Sigmoid colon (tissue), 4 donors: ENCODE measurements around the gene FNDC3A.

ENCODE experiments used
- EP300 ChIP-seq, 4 donors: sonication (generic); formaldehyde crosslinking; IDR thresholded peaks; one replicate each; pipeline ENCODE4 v1.6.1; 2017; ENCODE audit warnings: antibody characterized with exemption in 4 of 4
- POLR2A ChIP-seq, 2 donors: fragments of 450-650 bp; IDR thresholded peaks; one replicate each; pipeline ENCODE4 v1.6.1; 2016; ENCODE audit warnings: antibody characterized with exemption in 2 of 2, mild to moderate bottlenecking in 2 of 2, moderate library complexity in 2 of 2
- POLR2AphosphoS5 ChIP-seq, 4 donors: sonication (generic); formaldehyde crosslinking; IDR thresholded peaks; one replicate each; pipeline ENCODE4 v1.6.1; 2017; ENCODE audit warnings: antibody characterized with exemption in 4 of 4
- TF ChIP-seq, protein P1 (sequence below), 4 experiments: fragments of 450-650 bp in 3 of 4; fragments of 200-600 bp in 1 of 4; IDR thresholded peaks; one replicate each; pipeline ENCODE4 v1.5.1; 2016 to 2019; ENCODE audit warnings: antibody characterized with exemption in 4 of 4, mild to moderate bottlenecking in 3 of 4, moderate library complexity in 2 of 4

DNA sequence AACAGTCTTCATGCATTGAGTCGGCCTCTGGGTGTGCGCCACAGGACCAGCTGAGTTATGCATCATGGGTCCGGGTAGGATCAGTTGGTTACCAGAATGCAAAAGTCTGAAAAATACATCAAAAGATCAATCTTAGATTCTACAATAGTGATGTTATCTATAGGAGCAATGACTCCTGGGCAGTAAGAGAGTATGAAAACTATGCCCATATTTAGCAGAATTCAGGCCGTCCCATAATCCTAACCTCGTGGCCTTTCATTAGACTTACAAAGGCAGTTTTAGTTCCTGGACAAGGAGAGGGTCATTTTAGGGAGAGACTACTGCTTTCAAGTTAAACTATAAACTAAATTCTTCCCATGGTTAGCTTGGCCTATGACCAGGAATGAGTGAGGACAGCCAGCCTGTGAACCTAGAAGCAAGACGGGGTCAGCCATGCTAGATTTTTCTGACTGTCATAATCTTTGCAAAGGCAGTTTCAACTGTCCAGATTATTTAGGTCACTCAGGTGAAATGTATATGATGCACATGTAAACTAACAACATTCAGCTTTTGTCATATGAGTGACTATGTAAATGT lies 260.2 kb downstream of the FNDC3A start:
- TF ChIP-seq, protein P1, sequence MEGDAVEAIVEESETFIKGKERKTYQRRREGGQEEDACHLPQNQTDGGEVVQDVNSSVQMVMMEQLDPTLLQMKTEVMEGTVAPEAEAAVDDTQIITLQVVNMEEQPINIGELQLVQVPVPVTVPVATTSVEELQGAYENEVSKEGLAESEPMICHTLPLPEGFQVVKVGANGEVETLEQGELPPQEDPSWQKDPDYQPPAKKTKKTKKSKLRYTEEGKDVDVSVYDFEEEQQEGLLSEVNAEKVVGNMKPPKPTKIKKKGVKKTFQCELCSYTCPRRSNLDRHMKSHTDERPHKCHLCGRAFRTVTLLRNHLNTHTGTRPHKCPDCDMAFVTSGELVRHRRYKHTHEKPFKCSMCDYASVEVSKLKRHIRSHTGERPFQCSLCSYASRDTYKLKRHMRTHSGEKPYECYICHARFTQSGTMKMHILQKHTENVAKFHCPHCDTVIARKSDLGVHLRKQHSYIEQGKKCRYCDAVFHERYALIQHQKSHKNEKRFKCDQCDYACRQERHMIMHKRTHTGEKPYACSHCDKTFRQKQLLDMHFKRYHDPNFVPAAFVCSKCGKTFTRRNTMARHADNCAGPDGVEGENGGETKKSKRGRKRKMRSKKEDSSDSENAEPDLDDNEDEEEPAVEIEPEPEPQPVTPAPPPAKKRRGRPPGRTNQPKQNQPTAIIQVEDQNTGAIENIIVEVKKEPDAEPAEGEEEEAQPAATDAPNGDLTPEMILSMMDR (IDR thresholded peaks at IDR 0.05), result no peak
- TF ChIP-seq EP300 (IDR thresholded peaks at IDR 0.05) (no peak), POLR2AphosphoS5 (IDR thresholded peaks at IDR 0.05) (no peak), POLR2A (IDR thresholded peaks at IDR 0.05) (no peak)
